WTC11 (cell line): ENCODE data around the gene TRAPPC11.

Experiments
- CREM ChIP-seq: sonication (generic); formaldehyde crosslinking; IDR thresholded peaks from 2 replicates; pipeline ENCODE4 v1.8.1; 2022; ENCODE audit warnings: mild to moderate bottlenecking, missing genetic modification reagents, moderate library complexity
- E2F1 ChIP-seq: sonication (generic); formaldehyde crosslinking; IDR thresholded peaks from 2 replicates; pipeline ENCODE4 v1.8.0; 2022; ENCODE audit warnings: mild to moderate bottlenecking, missing genetic modification reagents
- FOXP1 ChIP-seq: sonication (generic); formaldehyde crosslinking; IDR thresholded peaks from 2 replicates; pipeline ENCODE4 v1.8.0; 2022; ENCODE audit warnings: missing genetic modification reagents, mild to moderate bottlenecking, moderate library complexity, borderline replicate concordance
- MXD4 ChIP-seq: fragments of 250-450 bp; sonication (Bioruptor Pico); IDR thresholded peaks from 2 replicates; pipeline ENCODE4 v1.8.0; 2021; ENCODE audit warnings: mild to moderate bottlenecking, moderate library complexity, borderline replicate concordance
- NFE2L1 ChIP-seq: sonication (generic); formaldehyde crosslinking; IDR thresholded peaks from 2 replicates; pipeline ENCODE4 v1.8.1; 2023; ENCODE audit warnings: missing genetic modification reagents
- NR1H2 ChIP-seq: sonication (generic); formaldehyde crosslinking; IDR thresholded peaks from 2 replicates; pipeline ENCODE4 v1.9.0; 2021; ENCODE audit warnings: mild to moderate bottlenecking, moderate library complexity, missing genetic modification reagents
- TF ChIP-seq, protein P1 (sequence below): fragments of 200-600 bp; IDR thresholded peaks from 2 replicates; pipeline ENCODE4 v1.8.0; 2022; ENCODE audit warnings: antibody characterized with exemption
- TF ChIP-seq, protein P2 (sequence below): sonication (generic); formaldehyde crosslinking; IDR thresholded peaks from 2 replicates; pipeline ENCODE4 v1.8.0; 2022; ENCODE audit warnings: mild to moderate bottlenecking, missing genetic modification reagents

GRCh38 chr4:183747931-183748670, 89.0 kb downstream of the TRAPPC11 start:
- TF ChIP-seq FOXP1 (CRISPR knock-in tag) (no peak), CREM (CRISPR knock-in tag) (no peak), NR1H2 (CRISPR knock-in tag) (no peak), E2F1 (CRISPR knock-in tag) (no peak), MXD4 (CRISPR knock-in tag) (no peak), NFE2L1 (CRISPR knock-in tag) (no peak)
- TF ChIP-seq, protein P1, sequence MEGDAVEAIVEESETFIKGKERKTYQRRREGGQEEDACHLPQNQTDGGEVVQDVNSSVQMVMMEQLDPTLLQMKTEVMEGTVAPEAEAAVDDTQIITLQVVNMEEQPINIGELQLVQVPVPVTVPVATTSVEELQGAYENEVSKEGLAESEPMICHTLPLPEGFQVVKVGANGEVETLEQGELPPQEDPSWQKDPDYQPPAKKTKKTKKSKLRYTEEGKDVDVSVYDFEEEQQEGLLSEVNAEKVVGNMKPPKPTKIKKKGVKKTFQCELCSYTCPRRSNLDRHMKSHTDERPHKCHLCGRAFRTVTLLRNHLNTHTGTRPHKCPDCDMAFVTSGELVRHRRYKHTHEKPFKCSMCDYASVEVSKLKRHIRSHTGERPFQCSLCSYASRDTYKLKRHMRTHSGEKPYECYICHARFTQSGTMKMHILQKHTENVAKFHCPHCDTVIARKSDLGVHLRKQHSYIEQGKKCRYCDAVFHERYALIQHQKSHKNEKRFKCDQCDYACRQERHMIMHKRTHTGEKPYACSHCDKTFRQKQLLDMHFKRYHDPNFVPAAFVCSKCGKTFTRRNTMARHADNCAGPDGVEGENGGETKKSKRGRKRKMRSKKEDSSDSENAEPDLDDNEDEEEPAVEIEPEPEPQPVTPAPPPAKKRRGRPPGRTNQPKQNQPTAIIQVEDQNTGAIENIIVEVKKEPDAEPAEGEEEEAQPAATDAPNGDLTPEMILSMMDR = no peak
- TF ChIP-seq, protein P2, sequence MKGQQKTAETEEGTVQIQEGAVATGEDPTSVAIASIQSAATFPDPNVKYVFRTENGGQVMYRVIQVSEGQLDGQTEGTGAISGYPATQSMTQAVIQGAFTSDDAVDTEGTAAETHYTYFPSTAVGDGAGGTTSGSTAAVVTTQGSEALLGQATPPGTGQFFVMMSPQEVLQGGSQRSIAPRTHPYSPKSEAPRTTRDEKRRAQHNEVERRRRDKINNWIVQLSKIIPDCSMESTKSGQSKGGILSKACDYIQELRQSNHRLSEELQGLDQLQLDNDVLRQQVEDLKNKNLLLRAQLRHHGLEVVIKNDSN (CRISPR knock-in tag) = no peak
